Spinal cord (tissue), 10 donors: Measurements from ENCODE around the gene HDAC4. TPM values are rescaled to one million over a fixed set of nuclear protein-coding genes. Genes with fewer than 3 reads are reported as not detected.

Experiments
- DNase-seq, 6 donors: peaks; one replicate each; pipeline versions ENCODE4 v3.0.0 to v3.0.0-alpha.2; 2013 to 2015; ENCODE audit warnings: low spot score in 6 of 6, low read depth in 4 of 6
- H3K27ac ChIP-seq: one replicate; pipeline ENCODE4 v1.5.1; 2013; ENCODE audit warnings: low read depth, low read length, control low read depth
- H3K27me3 ChIP-seq: one replicate; pipeline ENCODE4 v1.6.1; 2013; ENCODE audit warnings: low read length; ENCODE audit not compliant: control insufficient read depth, insufficient read depth
- H3K36me3 ChIP-seq: one replicate; pipeline ENCODE4 v1.6.1; 2013; ENCODE audit warnings: low read length; ENCODE audit not compliant: control insufficient read depth, insufficient read depth
- H3K4me1 ChIP-seq: one replicate; pipeline ENCODE4 v1.6.1; 2013; ENCODE audit warnings: low read length; ENCODE audit not compliant: control insufficient read depth, insufficient read depth
- H3K4me3 ChIP-seq: one replicate; pipeline ENCODE4 v1.5.1; 2013; ENCODE audit warnings: low read depth, low read length, control low read depth
- H3K9me3 ChIP-seq: one replicate; pipeline ENCODE4 v1.6.1; 2013; ENCODE audit warnings: low read length; ENCODE audit not compliant: control insufficient read depth, insufficient read depth
- WGBS: methylation state at CpG from one replicate; pipeline ENCODE4 v1.1.5; 2013; ENCODE audit warnings: missing lambda C conversion rate; ENCODE audit not compliant: insufficient coverage; 5-methylcytosine and 5-hydroxymethylcytosine counted together
- polyA plus RNA-seq, 2 donors: library from polyadenylated mRNA; unstranded; fragments of 120-200 nt; gene quantifications; one replicate each; pipeline ENCODE4 v1.2.1, GENCODE V29; 2013; ENCODE audit not compliant: insufficient read length in 2 of 2
- total RNA-seq, 2 donors: library from RNA; depleted of rRNA in 1 of 2; stranded (reverse); fragments of 120-200 nt in 1 of 2; fragments of >200 nt in 1 of 2; gene quantifications; one replicate each; pipeline versions ENCODE4 v1.2.3 to v1.2.4, GENCODE V29; 2013 to 2014
- donor health status: healthy.

The HDAC4 gene
- total and polyA plus RNA-seq, 4 donors: 20.7 to 35.3 (median 25.4) TPM

DNA sequence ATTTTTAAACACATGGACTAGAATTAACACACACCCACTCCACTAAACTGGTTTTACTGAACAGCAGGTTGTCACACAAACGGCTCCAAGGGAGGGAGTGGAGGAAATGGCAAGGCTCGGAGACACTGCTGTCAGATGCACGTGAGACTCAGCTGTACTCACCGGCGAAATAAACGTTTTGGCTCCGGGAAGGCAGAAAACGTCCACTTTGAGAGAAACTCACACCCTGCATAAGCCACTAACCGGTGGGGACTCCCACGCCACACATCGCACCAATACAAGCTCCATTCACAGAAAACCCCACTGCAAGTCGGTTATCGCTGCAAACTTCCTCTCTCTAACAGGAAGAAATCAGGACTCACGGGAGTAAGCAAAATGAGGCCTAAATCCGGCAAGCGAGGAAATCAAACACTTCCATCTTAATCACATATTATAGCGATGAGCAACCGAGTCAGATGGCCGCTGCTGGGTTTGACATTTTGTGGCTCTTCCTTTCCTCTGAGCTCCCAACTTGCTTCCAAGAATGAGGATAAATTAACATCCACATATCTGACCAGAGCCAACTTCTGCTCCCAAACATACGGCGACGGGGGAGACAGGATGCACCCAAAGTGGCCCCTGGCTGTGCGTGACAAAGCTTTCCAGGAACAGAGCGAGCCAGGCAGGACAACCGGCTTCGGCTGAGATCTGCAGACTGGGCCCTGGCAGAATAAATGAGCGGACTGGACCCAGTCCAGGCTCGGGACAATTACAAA lies 63.5 kb downstream of the HDAC4 start:
- H3K4me1 ChIP-seq: peaks cover 22% of the 10 kb centered on the region
- H3K27ac ChIP-seq: no peak overlapping the region
- H3K4me3 ChIP-seq: no peak overlapping the region
- H3K36me3 ChIP-seq: peaks cover 6% of the 10 kb centered on the region
- H3K27me3 ChIP-seq: no peaks in the 10 kb centered on the region
- 61% methylated on average over 26 of the region's 28 CpGs for WGBS
- H3K9me3 ChIP-seq: no peaks in the 10 kb centered on the region
- peak in 2 of 6 donors; percentile 54 to 55 for DNase-seq

DNA sequence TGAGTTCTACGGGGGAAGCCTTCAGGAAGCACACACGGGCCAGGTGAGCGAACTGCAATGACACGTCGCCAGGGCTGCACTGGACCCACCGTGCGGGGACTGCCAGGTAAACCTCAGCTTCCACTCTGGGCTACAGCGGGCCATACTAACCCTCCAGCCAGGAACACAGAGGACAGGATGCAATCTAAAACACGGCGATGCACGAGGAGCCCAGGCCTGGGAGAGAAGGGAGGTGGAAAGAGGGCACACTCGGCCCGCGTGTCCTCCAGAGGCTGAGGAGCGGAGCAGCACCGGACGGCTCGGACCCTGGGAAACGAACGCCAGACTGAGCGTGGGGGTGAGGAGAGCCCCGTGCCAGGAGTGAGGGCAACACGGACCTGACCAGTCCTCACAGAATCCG lies 69.3 kb downstream of the HDAC4 start:
- WGBS: 81% methylated on average over 19 of the region's 24 CpGs
- Histone ChIP-seq H3K4me3 (no peak overlapping the region), H3K4me1 (peaks cover 50% of the 10 kb centered on the region), H3K27ac (no peak overlapping the region), H3K36me3 (peaks cover 8% of the 10 kb centered on the region), H3K9me3 (no peaks in the 10 kb centered on the region), H3K27me3 (no peaks in the 10 kb centered on the region)
- no peak for DNase-seq

DNA sequence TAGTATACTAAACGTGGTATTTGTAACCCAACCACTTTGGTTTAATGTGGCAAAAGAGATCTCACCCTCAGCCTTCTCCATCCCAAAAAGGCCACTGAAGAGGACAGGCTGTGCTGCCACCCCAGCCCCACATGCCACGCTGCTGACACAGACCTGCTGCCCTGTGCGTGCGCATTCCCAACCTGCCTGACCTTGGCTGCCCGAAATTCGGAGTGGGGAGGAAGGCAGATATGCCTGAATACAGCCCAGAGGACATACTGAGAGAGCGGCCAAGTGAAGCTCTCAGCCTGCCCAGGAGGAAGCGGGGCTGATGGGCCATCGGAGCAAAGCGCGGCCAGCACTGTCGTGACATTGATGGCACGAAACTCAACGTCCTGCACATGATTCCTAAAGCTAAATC lies 70.0 kb downstream of the HDAC4 start:
- no peak for DNase-seq
- Histone ChIP-seq H3K27me3 (no peaks in the 10 kb centered on the region), H3K27ac (no peak overlapping the region), H3K36me3 (peaks cover 8% of the 10 kb centered on the region), H3K4me3 (no peak overlapping the region), H3K4me1 (peaks cover 51% of the 10 kb centered on the region), H3K9me3 (no peaks in the 10 kb centered on the region)
- 89% methylated on average over 7 of the region's 14 CpGs for WGBS

- peak in 2 of 6 donors; percentile 43 to 44 for DNase-seq
- peak overlapping the region; percentile 82 for H3K27ac ChIP-seq
- no peaks in the 10 kb centered on the region for H3K27me3 ChIP-seq
- WGBS: 62% methylated on average over 15 of the region's 15 CpGs
- H3K4me1 ChIP-seq: peaks cover 51% of the 10 kb centered on the region
- peaks cover 8% of the 10 kb centered on the region for H3K36me3 ChIP-seq
- H3K4me3 ChIP-seq: no peak overlapping the region
- no peaks in the 10 kb centered on the region for H3K9me3 ChIP-seq
Measured at GRCh38 chr2:239329972-239330572, 70.7 kb downstream of the HDAC4 start.

DNA sequence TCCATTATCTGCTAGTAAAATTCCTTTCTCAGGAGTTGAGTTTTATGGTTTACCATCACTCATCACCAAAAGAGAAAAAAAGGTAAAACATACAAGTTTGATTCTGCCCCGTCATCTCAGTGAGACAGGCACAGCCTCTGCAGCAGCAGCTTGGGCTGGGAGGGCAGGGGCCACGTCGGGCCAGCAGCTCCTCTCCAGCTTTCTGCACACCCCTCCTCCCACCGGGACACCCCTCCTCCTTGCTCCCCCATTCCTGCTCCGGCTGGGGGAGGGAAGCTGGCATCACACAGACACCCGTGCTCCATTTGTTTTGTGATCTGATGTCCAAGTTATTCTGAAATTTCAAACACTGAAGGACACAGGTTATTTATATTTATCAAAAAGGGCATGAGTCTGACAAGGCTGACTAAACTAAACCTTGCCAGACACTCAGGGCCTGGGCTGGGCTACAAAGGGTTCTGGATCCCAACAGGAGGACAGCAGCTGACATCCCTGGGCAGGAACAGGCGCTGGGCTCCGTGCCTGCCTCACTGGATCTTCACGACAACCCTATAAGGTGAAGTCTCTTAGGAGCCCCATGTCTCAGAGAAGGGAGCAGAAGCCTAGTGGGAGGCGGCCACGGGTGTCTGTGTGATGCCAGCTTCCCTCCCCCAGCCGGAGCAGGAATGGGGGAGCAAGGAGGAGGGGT lies 71.4 kb downstream of the HDAC4 start:
- no peak for DNase-seq
- Histone ChIP-seq H3K9me3 (no peaks in the 10 kb centered on the region), H3K4me3 (no peak overlapping the region), H3K36me3 (peaks cover 9% of the 10 kb centered on the region), H3K27me3 (no peaks in the 10 kb centered on the region), H3K4me1 (peaks cover 54% of the 10 kb centered on the region), H3K27ac (peak overlapping the region; percentile 82)
- 38% methylated on average over 5 of the region's 12 CpGs for WGBS

DNA sequence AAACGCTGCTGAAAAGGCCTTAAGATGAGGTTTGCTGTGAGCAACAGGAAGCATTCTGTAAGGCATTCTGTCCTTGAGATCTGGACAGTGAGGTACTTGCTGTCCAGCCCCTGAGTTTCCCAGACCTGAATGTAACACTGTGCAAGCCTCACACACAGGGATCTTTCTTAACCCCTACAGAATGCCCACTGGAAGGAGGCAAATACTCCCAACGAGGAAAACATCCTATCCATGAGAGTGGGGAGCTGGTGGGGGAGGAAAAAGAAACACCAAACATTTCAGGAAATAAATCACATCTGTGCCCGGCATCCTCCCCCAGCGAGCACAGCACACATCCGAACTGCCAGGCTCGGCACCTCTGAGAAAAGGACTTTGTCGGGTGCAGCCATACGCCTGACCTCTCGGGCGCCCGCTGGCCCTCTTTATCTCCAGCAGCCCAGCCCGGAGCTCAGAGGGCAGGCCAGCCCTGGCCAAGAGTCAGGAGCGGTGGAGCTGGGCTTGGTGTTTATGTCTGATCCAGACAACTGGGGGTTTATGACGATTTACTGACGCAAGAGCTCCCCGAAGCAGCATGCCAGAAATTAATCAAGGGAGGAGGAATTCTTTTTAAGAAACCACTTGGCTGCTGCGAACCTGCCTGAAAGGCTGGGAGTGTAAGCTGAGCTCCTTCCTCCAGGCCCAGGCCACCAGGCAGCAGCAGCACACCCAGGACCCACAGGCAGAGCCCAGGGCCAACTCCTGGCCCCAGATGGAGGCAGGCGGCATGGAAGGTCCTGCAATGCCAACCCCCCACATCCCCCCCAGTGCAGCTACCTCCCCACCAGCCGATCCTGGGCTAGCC lies 72.2 kb downstream of the HDAC4 start:
- peak overlapping the region; percentile 82 for H3K27ac ChIP-seq
- peaks cover 11% of the 10 kb centered on the region for H3K36me3 ChIP-seq
- peak in 2 of 6 donors; percentile 73 to 76 for DNase-seq
- no peaks in the 10 kb centered on the region for H3K9me3 ChIP-seq
- peaks cover 58% of the 10 kb centered on the region for H3K4me1 ChIP-seq
- H3K4me3 ChIP-seq: no peak overlapping the region
- H3K27me3 ChIP-seq: no peaks in the 10 kb centered on the region
- WGBS: 16% methylated on average over 13 of the region's 19 CpGs

- H3K36me3 ChIP-seq: peaks cover 11% of the 10 kb centered on the region
- H3K27ac ChIP-seq: peak overlapping the region; percentile 82
- no peaks in the 10 kb centered on the region for H3K9me3 ChIP-seq
- H3K27me3 ChIP-seq: no peaks in the 10 kb centered on the region
- DNase-seq: peak in 1 of 6 donors; percentile 60
- peaks cover 61% of the 10 kb centered on the region for H3K4me1 ChIP-seq
- 49% methylated on average over 13 of the region's 13 CpGs for WGBS
- H3K4me3 ChIP-seq: no peak overlapping the region
Measured at GRCh38 chr2:239327536-239328350, 73.1 kb downstream of the HDAC4 start.

GRCh38 chr2:239326831-239327535 lies 73.8 kb downstream of the HDAC4 start:
- WGBS: 67% methylated on average over 15 of the region's 16 CpGs
- H3K27me3 ChIP-seq: no peaks in the 10 kb centered on the region
- H3K9me3 ChIP-seq: no peaks in the 10 kb centered on the region
- H3K4me3 ChIP-seq: no peak overlapping the region
- H3K36me3 ChIP-seq: peaks cover 14% of the 10 kb centered on the region
- H3K4me1 ChIP-seq: peaks cover 61% of the 10 kb centered on the region
- H3K27ac ChIP-seq: no peak overlapping the region
- DNase-seq: no peak
